ENCODE results near the gene PM20D1.
"Not testable (repeated sequence)": the region's sequence is repeated elsewhere in the genome, so short reads cannot be mapped to it uniquely, and the experiment has no call there.

Gene PM20D1

GRCh38 chr1:205824180-205824579 lies 25.8 kb downstream of the PM20D1 start:
- no peak overlapping the region for H3K4me3 ChIP-seq (ENCODE audit: low read depth, low read length)
- DNase-seq (ENCODE audit: low read depth, low spot score) = no peak
- in situ Hi-C loops (cut with HindIII; ENCODE audit: low sequenced_read_pairs) = no loop called here
- TF ChIP-seq, protein P1, sequence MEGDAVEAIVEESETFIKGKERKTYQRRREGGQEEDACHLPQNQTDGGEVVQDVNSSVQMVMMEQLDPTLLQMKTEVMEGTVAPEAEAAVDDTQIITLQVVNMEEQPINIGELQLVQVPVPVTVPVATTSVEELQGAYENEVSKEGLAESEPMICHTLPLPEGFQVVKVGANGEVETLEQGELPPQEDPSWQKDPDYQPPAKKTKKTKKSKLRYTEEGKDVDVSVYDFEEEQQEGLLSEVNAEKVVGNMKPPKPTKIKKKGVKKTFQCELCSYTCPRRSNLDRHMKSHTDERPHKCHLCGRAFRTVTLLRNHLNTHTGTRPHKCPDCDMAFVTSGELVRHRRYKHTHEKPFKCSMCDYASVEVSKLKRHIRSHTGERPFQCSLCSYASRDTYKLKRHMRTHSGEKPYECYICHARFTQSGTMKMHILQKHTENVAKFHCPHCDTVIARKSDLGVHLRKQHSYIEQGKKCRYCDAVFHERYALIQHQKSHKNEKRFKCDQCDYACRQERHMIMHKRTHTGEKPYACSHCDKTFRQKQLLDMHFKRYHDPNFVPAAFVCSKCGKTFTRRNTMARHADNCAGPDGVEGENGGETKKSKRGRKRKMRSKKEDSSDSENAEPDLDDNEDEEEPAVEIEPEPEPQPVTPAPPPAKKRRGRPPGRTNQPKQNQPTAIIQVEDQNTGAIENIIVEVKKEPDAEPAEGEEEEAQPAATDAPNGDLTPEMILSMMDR (IDR thresholded peaks at IDR 0.05; ENCODE audit: low read depth, low read length) = no peak

- in situ Hi-C loops (cut with HindIII; ENCODE audit: low sequenced_read_pairs); H3K4me3 ChIP-seq (ENCODE audit: low read depth, low read length); DNase-seq (ENCODE audit: low read depth, low spot score): not testable (repeated sequence)
These were observed 26.7 kb downstream of the PM20D1 start for GRCh38 chr1:205823260-205823659.

GRCh38 chr1:205822397-205822796 lies 27.5 kb downstream of the PM20D1 start:
- DNase-seq (ENCODE audit: low read depth, low spot score) = no peak
- no peak overlapping the region for H3K4me3 ChIP-seq (ENCODE audit: low read depth, low read length)
- TF ChIP-seq, protein P1 (IDR thresholded peaks at IDR 0.05; ENCODE audit: low read depth, low read length) = no peak
- in situ Hi-C loops (cut with HindIII; ENCODE audit: low sequenced_read_pairs) = no loop called here

DNA sequence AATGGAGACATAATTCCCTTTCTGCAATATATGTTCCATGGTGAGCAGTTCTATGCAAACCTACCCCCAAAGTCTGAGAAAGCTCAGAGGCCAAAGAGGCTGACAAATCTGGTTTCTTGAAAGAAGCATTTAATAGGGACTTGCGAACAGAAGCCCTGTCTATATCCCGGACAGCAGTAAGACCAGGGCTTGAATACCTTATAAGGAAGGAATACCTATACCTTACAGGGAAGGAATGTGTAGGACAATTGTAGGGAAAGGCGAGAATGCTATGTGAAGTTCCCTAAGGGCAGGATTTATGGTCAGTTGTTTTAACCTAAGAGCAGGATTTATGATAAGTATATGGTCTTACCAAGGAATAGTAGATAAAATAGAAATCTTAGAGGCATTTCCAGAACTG lies 31.9 kb downstream of the PM20D1 start:
- TF ChIP-seq, protein P1 (IDR thresholded peaks at IDR 0.05; ENCODE audit: low read depth, low read length) = no peak
- no peak overlapping the region for H3K4me3 ChIP-seq (ENCODE audit: low read depth, low read length)
- in situ Hi-C loops (cut with HindIII; ENCODE audit: low sequenced_read_pairs) = no loop called here
- DNase-seq (ENCODE audit: low read depth, low spot score) = no peak

- H3K4me3 ChIP-seq (ENCODE audit: low read depth, low read length) = no peak overlapping the region
- DNase-seq (ENCODE audit: low read depth, low spot score) = no peak
- TF ChIP-seq, protein P1 (IDR thresholded peaks at IDR 0.05; ENCODE audit: low read depth, low read length) = no peak
- in situ Hi-C loops (cut with HindIII; ENCODE audit: low sequenced_read_pairs) = no loop called here
These were observed 32.6 kb downstream of the PM20D1 start for GRCh38 chr1:205817364-205817763.

- peak; percentile 61 for DNase-seq (ENCODE audit: low read depth, low spot score)
These were observed 36.2 kb downstream of the PM20D1 start for GRCh38 chr1:205813755-205814058.

GRCh38 chr1:205812878-205813754 lies 36.8 kb downstream of the PM20D1 start, which contains the start of gene SLC41A1:
Gene SLC41A1, minus strand, starts transcription at chr1:205813198. Its CDS starts 2,757 bp downstream, at chr1:205810441.
- DNase-seq (ENCODE audit: low read depth, low spot score) = peak; percentile 92
- in situ Hi-C loops (cut with HindIII; ENCODE audit: low sequenced_read_pairs) = no loop called here
- H3K4me3 ChIP-seq (ENCODE audit: low read depth, low read length) = peak within 1 kb of the TSS; percentile 72
- TF ChIP-seq, protein P1 (IDR thresholded peaks at IDR 0.05; ENCODE audit: low read depth, low read length) = no peak

More at GRCh38 chr1:205813755-205814058, 36.2 kb downstream of the PM20D1 start:
- peak overlapping the region; percentile 72 for H3K4me3 ChIP-seq (ENCODE audit: low read depth, low read length)
- in situ Hi-C loops (cut with HindIII; ENCODE audit: low sequenced_read_pairs) = no loop called here
- TF ChIP-seq, protein P1 (IDR thresholded peaks at IDR 0.05; ENCODE audit: low read depth, low read length) = no peak

Data from astrocyte of the spinal cord (primary cell).